AG08395 (cell line): ENCODE measurements around the gene GMDS.

Experiments
- DNase-seq: peaks from one replicate; pipeline ENCODE4 v3.0.0; 2012; ENCODE audit warnings: mixed read lengths, low spot score

Gene GMDS

DNA sequence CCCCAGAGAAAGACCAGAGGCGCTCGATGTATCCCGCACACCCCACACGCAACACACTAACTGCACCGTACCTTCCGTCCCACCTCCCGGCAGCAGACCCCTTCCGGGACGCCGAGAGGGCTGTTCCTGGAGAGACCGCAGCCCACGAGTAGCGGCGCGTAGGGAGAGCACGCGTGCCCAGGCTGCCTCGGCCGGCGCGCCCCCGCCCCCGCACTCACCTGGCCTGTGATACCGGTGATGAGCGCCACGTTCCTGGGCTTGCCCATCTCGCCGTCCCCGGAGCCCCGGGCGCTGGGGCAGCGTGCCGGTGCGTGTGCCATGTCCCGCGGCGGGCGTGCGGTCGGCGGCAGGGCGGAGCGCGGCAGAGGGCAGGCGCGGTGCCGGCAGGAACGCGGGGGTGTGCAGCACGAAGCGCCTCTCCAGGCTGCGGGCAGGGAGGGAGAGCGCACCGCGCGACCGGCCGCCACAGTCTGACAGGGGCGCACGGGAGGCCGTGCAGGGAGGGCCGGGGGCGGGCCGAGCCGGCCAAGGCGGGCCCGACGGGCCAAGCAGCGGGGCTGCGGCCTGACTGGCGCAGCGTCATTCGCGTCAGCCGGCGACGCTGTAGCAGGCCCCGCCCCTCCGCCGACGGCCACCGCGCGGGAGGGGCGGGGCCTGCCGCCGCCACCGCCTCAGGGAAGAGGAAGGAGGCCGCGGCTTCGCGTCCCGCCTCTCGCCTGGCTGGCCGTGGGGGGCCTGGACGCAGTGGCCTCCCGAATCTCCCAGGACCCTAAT is at the start of gene GMDS:
GMDS (minus strand) TSS at position 503 of the 774 bp plus-strand sequence.
- DNase-seq = peak; percentile 98

- DNase-seq = no peak
These were observed 40.1 kb upstream of the GMDS start for GRCh38 chr6:2285510-2285909.

DNA sequence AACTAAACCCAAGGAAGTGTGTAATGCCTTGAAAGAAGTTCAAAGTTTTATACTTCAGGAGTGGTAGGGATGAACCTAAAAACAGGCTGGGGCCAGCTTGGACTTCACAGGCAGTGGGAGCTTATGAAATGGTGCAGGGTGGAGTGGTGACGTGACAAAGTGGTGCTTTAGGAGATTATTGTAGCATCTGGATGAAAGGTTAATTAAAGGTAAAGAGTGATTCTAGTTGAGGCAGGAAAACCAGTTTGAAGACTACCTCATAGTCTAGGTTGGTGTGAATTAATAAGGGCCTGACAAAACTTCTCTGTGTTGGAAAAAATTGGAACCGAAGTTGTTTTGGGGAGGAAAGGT is 30.5 kb upstream of the GMDS start:
- no peak for DNase-seq

GRCh38 chr6:2274981-2275891 is 29.8 kb upstream of the GMDS start:
- peak; percentile 26 for DNase-seq

GRCh38 chr6:2272696-2273095 is 27.3 kb upstream of the GMDS start:
- DNase-seq = no peak

DNA sequence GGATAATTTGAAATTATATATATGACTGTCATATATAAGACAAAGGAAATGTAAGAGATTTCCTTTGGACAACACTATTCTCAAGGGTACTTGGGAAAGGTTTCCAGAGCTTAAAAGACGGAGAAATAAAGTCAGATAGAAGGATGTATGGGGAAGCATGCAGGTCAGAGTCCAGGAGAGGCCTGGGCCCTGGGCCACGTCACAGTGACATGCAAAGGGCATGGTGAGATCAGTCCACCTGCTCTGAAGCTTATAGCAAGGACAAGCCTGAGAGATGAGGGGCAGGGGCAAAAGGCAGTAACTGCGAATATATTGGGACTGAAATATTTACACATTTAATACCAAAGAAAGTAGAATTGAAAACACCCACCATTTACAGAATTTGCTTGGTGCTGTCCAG is 24.6 kb upstream of the GMDS start:
- no peak for DNase-seq

GRCh38 chr6:2266841-2267240 is 21.4 kb upstream of the GMDS start:
- no peak for DNase-seq

- no peak for DNase-seq
These were observed 20.8 kb upstream of the GMDS start for GRCh38 chr6:2266031-2266795.

DNA sequence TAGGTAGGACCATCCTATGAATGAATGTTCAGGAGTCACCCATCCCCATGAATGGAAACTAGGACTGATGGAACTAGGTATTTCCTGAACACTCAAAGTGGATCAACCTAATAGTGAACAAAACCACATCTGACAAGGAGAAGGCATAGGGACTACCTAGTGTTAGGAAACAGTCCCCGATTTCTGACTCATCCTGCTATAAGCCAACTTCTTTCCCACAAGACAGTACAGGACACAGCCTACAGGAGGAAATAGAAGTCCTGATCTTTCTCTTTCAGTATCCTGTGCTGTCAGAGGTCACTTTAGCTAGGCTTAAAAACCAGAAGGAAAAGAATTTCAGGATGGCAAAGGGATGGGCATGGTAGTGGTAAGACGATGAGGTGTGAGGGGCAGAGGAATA is 19.5 kb upstream of the GMDS start:
- peak; percentile 18 for DNase-seq

DNA sequence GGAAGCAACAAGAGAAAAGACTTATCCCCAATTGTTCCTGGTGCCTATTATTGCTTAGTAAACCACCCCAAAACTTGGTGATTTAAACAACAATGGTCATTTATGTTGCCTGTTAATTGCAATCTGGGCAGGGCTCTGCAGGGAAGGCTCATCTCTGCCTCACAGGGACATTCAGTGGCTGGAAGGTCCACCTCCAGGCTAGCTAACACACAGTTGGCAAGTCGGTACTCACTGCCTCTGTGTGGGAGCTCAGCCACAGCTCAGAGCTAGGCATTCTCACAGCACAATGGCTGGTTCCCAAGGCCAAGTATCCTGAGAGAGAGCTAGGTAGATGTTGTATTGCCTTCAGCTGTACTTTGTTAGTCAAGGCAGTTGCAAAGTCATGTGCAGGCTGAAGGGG is 18.5 kb upstream of the GMDS start:
- DNase-seq = no peak

GRCh38 chr6:2259574-2259973 is 14.2 kb upstream of the GMDS start:
- DNase-seq = no peak

DNA sequence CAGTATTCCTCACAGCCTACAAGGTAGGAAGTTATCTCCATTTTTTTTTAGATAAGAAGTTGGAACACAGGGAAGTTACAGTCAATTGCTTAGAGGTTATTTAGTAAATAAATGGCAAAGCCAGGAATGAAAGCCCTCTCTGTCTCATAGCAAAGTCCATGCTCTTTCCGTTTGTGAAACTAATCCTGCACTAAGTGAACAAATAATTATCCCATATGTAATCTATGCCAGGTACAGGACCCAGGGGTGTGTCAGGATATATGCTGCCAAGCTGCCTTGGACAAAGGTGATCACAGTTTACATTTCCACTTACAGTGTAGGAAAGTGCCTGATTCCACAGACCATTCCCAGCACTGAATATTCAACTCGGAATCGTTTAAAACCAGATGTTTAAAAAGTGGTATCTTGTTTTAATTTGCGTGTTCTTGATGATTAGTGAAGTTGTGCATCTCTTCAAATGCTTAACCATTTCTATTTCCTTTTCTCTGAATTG is 13.6 kb upstream of the GMDS start:
- no peak for DNase-seq

DNA sequence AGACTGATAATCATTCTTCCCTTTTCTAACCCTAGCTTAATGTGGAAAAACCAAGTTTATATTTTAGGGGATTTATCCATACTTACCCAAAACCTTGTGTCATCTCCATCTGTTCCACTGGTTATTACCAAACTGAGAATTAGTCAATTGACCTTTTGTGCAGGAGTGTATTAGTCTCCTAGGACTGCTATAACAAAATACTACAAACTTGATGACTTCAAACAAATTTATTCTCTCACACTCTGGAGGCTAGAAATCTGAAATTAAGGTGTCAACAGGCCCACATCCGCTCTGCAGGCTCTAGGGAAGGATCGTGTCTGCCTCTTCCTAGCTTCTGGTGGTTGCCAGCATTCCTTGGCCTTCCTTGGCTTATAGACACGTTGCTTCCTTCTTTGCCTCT is 12.7 kb upstream of the GMDS start:
- no peak for DNase-seq

GRCh38 chr6:2257363-2257762 is 12.0 kb upstream of the GMDS start:
- no peak for DNase-seq

- no peak for DNase-seq
These were observed 9.3 kb upstream of the GMDS start for GRCh38 chr6:2254747-2255146.

GRCh38 chr6:2249126-2249525 is 3.7 kb upstream of the GMDS start:
- no peak for DNase-seq

- DNase-seq = no peak
These were observed 2.3 kb upstream of the GMDS start for GRCh38 chr6:2247664-2248063.

DNA sequence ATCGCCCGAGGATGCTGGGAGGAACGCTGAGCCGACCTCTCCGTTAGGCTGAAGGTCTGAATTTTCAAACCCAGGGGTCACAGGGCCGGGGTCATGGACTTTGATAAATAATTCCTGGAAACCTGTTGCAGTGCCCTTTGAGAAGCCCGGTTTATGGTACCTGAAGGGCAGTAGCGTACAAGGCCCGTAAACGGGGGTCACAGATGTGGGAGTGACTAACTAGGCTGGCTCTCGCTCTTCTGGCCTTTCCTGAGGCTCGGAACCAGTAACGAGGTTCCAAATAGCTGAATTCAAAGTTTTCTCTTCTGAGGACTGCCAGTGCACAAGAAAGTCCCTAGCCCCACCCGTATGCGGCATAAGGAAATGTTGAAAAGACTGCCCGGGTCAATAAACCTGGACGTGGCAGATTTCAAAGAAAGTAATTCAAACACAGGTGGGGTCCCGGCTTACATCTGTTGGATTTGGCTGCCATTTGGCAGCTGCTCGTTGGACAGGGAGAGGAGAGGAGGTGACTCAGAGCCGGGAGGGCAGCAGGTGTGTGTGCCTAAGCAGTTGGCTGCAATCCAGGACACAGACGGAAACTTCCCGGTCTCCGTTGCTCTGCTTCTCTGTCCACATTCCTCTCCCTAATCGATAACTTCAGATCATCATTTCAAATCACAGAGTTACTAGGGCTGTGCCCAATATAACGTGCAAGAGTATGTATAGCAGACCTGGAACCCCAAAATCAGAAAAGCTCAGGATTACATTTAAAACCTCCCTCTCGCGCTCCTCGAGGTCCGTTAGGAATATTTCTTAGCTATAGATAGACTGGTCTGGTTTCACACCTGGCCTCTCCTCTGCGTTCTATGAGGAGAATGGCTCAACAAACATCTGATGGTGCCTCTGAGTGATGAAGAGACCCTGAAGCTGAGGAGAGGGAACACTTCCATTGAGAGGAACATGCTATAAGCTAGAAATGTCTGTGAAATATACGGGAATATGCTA is 765 bp upstream of the GMDS start:
- DNase-seq = peak; percentile 21

- no peak for DNase-seq
These were observed 923 bp downstream of the GMDS start for GRCh38 chr6:2244261-2245102.

GRCh38 chr6:2242311-2242710 is 3.1 kb downstream of the GMDS start:
- no peak for DNase-seq
